ENCODE data around the gene FEV.
"Not testable (repeated sequence)": the region's sequence is repeated elsewhere in the genome, so short reads cannot be mapped to it uniquely, and the experiment has no call there.

The FEV gene

GRCh38 chr2:218975060-218975777, 9.8 kb downstream of the FEV start:
- DNase-seq (ENCODE audit: low read depth): no peak

GRCh38 chr2:218970894-218971293, 14.1 kb downstream of the FEV start:
- no peak for DNase-seq (ENCODE audit: low read depth)

- DNase-seq (ENCODE audit: low read depth): no peak
Measured at GRCh38 chr2:218964041-218964771, 20.8 kb downstream of the FEV start.

DNA sequence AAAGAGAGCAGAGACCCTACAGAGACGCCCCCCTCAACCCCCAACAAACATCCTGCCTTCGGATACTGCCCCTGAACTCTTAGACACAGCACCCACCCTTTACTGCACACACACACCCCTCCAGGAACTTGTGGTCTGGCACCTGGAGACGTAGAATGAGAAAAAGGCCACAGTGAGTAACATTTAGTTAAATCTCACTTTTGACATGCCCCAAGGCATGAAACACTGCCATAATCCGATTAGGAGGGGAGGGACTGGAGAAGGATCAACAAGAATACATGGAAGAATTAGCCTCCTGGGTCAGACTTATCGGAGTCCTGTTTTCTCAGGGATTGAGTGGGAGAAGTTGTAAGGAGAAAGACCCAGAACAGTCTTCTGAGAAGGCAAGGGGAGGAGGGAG, 21.4 kb downstream of the FEV start:
- DNase-seq (ENCODE audit: low read depth): no peak

GRCh38 chr2:218962859-218963492, 22.0 kb downstream of the FEV start:
- DNase-seq (ENCODE audit: low read depth): peak; percentile 15

DNA sequence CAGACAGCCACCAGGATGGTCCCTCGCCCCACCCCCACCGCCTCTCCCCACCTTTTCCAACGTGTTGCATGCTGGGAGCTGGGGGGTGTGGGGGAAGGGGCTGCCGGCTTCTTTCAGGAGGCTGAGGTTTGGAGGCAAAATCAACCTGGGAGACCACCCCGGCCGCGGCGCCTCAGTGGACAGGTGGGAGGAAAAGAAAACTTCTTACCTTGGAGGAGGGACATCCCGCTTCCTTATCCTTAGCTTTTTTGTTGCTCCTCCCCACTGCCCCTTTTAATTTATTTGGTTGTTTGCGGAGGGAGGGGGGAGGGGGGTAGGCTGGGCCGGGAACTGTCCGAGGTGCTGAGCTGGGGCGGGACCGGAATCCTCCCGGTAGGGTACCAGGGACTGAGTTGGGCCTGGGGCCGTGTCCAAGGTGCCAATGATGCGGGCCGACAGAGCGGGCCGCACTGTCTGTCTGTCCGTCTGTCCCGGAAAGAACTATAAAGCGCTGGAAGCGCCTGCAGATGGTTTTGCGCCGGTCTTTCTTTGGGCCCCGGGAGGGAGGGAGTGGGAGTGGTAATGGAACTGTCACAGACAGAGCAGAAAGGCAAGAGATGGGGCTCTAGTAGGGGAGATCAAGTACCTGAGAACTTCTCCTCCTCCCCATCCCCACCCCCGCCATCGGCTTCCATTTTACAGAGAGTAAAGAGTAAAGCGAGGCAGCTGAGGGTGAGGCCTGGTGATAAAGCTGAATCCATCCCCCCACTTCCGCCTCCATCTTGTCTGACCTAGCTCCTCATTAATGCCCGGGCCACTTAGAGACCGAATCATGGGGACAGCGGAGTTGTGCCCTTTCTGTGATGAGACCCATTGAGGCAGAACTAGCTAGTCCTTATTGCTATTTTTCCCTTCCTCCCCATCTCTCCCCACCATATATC, 23.1 kb downstream of the FEV start:
- DNase-seq (ENCODE audit: low read depth): no peak

DNA sequence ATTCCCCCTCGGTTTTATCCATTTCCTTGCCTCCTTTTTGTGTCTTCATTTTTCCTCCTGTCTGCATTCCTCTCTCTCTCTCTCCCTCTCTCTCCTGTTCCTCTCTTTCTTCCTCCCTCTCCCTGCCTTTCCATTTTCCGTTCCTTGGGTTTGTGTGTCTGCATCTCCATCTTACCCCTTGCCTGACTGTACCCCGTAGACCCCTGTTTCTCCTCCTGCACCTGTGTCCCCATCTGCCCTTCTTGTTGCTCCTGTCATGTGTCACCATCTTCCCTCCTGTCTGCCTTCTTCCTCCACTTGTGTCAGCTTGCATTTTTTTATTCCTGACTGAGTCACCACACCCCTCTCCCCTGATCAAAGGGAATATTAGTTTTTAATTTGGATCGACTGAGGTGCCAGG, 23.8 kb downstream of the FEV start:
- no peak for DNase-seq (ENCODE audit: low read depth)

DNA sequence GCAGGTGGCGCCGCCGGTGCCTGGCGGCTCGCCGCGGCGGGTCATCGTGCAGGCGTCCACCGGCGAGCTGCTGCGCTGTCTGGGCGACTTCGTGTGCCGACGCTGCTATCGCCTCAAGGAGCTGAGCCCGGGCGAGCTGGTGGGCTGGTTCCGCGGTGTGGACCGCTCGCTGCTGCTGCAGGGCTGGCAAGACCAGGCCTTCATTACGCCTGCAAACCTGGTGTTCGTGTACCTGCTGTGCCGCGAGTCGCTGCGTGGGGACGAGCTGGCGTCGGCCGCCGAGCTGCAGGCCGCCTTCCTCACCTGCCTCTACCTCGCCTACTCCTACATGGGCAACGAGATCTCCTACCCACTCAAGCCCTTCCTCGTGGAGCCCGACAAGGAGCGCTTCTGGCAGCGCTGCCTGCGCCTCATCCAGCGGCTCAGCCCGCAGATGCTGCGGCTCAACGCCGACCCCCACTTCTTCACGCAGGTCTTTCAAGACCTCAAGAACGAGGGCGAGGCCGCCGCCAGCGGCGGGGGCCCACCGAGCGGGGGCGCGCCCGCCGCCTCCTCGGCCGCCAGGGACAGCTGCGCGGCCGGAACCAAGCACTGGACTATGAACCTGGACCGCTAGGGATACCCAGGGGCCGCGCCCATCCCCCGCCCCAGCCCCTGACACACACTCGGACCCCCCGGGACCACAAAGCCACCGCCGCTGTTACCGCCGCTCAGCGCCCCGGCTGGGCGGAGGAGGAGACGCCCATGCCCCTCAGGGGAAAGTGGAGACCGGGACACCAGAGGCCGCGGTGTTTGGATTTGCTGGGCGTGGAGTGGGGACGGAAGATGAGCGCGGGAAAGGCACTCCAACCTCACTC, 24.4 kb downstream of the FEV start:
- DNase-seq (ENCODE audit: low read depth): no peak

DNA sequence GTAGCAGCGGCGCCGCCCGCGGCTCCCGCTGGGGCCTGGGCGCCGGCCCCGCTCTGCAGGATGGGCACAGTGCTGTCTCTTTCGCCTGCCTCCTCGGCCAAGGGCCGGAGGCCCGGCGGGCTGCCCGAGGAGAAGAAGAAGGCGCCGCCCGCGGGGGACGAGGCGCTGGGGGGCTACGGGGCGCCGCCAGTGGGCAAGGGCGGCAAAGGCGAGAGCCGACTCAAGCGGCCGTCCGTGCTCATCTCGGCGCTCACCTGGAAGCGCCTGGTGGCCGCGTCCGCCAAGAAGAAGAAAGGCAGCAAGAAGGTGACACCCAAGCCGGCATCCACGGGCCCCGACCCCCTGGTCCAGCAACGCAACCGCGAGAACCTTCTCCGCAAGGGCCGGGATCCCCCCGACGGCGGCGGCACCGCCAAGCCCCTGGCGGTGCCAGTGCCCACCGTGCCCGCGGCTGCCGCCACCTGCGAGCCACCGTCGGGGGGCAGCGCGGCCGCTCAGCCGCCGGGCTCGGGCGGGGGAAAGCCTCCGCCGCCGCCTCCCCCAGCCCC, 25.1 kb downstream of the FEV start:
- DNase-seq (ENCODE audit: low read depth): no peak

- peak; percentile 20 for DNase-seq (ENCODE audit: low read depth)
Measured at GRCh38 chr2:218959141-218959731, 25.7 kb downstream of the FEV start, which contains the start of gene CDK5R2. Gene CDK5R2 (plus strand): TSS chr2:218959666. CDS start chr2:218959821, 155 bp downstream.

- DNase-seq (ENCODE audit: low read depth): no peak
Measured at GRCh38 chr2:218958276-218958675, 26.7 kb downstream of the FEV start.

GRCh38 chr2:218957671-218958070, 27.3 kb downstream of the FEV start:
- no peak for DNase-seq (ENCODE audit: low read depth)

DNA sequence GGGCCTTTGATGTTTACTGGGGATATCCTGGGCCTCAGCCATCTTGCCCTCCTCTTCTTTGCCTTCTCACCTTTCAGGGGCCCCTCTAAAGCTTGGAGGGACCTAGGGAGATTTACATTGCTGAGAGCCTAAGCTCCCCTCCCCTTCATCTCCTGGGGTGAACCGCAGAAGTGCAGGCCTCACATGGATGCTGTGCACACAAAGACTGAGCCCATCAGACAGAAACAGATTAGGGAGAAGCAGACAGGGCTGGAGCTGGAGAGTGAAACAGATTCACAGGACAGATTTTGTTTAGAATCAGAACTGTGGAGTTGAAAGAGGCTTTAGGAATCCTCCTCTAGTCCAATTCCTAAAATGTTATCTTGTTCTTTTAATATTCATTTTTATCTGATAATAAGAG, 28.9 kb downstream of the FEV start:
- DNase-seq (ENCODE audit: low read depth): no peak

DNA sequence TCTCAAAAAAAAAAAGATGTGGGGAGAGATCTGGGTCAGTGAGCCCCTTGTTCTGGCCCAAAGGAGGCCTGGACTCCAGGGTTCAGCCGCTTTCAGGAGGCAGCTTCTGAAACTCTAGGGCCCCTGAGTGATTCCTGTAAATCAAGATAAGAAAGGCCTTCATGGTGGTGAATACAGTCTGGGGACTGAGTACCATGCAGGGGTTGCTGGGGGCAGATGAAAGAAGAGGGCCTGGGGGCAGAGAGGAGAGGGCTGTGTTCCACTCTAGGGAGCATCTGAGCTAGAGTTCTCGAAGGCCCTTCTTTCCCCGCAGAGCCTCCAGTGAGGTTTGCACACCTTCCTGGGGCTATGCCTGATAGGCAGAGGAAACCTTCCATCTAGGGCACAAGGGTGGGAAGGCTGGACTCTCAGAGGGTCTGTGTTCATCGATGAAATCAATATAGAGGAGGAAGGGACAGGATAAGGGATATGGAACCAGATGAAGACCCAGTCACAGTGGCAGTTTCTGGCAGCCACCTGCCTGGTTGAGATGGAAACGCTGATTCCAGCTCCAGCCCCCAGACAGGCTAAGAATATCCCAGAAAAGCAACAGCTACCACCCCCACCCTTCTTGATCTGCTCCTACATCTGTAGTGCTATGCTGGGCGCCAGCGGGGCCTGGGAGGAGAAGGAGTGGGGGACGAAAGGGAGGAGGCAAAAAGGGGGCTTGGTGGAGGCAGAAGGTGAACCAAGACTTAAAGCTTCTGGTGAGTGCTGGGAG, 30.3 kb downstream of the FEV start:
- DNase-seq (ENCODE audit: low read depth): no peak

DNA sequence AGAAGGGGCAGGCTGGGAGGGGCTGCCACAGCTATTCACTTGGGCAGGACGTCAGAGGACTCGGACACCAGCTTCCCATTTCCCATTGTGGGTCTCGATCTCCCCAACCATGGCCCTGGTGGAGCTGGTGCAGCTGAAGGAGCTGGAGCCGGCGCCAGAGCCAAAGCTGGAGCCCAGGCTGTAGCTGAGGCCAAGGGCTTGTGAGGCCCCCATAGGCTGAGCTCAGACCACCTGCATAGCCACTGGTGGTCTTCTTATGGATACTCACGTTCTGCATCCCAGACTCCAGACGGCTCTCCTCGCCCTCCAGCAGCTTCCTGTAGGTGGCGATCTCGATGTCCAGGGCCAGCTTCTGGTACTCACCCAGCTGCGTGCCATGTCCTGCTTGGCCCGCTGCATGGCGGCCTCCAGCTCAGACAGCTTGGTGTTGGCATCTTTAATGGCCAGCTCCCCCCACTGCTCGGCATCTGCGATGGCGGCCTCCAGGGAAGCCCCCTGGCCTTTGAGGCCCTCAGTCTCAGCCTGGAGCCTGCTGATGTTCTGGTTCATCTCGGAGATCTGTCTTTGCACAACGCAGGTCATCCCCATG, 31.5 kb downstream of the FEV start:
- DNase-seq (ENCODE audit: low read depth): no peak

DNA sequence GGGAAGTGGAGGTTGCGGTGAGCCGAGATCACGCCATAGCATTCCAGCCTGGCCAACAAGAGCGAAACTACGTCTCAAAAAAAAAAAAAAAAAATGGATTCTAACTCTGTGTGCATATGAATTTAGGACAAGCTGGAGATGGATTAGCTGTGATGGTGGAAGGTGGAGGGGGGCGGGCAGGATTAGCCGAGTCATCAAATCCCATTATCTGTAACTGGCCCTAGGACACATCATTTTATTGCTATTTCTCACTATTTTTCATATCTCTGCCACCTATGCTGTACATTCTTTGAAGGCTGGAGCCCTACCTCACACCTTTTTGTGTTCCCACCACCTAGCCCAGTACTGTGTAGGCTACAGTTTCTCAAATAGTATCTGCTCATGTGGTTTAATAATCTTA, 32.8 kb downstream of the FEV start:
- no peak for DNase-seq (ENCODE audit: low read depth)

DNA sequence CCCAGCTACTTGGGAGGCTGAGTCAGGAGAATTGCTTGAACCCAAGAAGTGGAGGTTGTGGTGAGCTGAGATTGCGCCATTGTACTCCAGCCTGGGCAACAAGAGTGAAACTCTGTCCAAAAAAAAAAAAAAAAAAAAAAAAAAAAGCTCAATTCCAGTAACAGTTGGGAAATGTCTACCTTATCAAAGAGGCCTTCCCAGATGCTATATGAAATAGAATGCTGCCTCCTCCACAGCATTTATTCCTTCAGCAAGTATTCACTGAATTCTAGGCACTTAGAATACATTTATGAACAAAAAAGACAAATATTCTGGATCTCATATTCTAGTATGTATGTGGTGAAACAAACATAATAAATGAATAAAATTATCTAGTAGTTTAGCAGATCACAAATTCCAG, 38.4 kb downstream of the FEV start:
- DNase-seq (ENCODE audit: low read depth): no peak

GRCh38 chr2:218944759-218945404, 40.1 kb downstream of the FEV start:
- no peak for DNase-seq (ENCODE audit: low read depth)

DNA sequence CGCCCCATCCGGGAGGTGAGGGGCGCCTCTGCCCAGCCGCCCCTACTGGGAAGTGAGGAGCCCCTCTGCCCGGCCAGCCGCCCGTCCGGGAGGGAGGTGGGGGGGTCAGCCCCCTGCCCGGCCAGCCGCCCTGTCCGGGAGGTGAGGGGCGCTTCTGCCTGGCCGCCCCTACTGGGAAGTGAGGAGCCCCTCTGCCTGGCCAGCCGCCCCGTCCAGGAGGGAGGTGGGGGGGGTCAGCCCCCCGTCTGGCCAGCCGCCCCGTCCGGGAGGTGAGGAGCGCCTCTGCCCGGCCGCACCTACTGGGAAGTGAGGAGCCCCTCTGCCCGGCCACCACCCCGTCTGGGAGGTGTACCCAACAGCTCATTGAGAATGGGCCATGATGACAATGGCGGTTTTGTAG, 53.2 kb downstream of the FEV start:
- DNase-seq (ENCODE audit: low read depth): not testable (repeated sequence)
